Liver (tissue), 9 donors: ENCODE measurements around the gene R3HCC1L. TPM values are rescaled to one million over a fixed set of nuclear protein-coding genes. Genes with fewer than 3 reads are reported as not detected.

Experiments
- DNase-seq: peaks from one replicate; pipeline ENCODE4 v3.0.0-alpha.2; 2017; ENCODE audit warnings: low spot score
- H3K27ac ChIP-seq, 2 donors: one replicate each; pipeline ENCODE4 v1.7.0; 2013; ENCODE audit warnings: inconsistent platforms in 2 of 2, low read length in 2 of 2, control low read depth in 1 of 2, low read depth in 1 of 2, mild to moderate bottlenecking in 1 of 2
- H3K27me3 ChIP-seq, 4 donors: one replicate each; pipeline versions ENCODE4 v1.6.1 to v1.7.0; 2013; ENCODE audit warnings: low read length in 3 of 4, inconsistent platforms in 1 of 4, mild to moderate bottlenecking in 1 of 4, moderate library complexity in 1 of 4; ENCODE audit not compliant: control insufficient read depth in 4 of 4, insufficient read depth in 4 of 4
- H3K36me3 ChIP-seq, 4 donors: one replicate each; pipeline versions ENCODE4 v1.6.1 to v1.7.0; 2013; ENCODE audit warnings: low read length in 3 of 4, mild to moderate bottlenecking in 3 of 4, low read depth in 1 of 4, moderate library complexity in 1 of 4; ENCODE audit not compliant: control insufficient read depth in 4 of 4, insufficient read depth in 3 of 4
- H3K4me1 ChIP-seq, 4 donors: one replicate each; pipeline versions ENCODE4 v1.6.1 to v1.7.0; 2013; ENCODE audit warnings: low read length in 3 of 4, mild to moderate bottlenecking in 3 of 4, moderate library complexity in 1 of 4; ENCODE audit not compliant: control insufficient read depth in 4 of 4, insufficient read depth in 4 of 4
- H3K4me3 ChIP-seq, 3 donors: one replicate each; pipeline versions ENCODE4 v1.6.1 to v1.7.0; 2013; ENCODE audit warnings: low read length in 3 of 3, control low read depth in 1 of 3, low read depth in 1 of 3, mild to moderate bottlenecking in 1 of 3
- H3K9ac ChIP-seq, 2 donors: one replicate each; pipeline ENCODE4 v1.7.0; 2013; ENCODE audit warnings: low read length in 2 of 2, mild to moderate bottlenecking in 2 of 2, moderate library complexity in 2 of 2, control low read depth in 1 of 2, low read depth in 1 of 2
- H3K9me3 ChIP-seq, 4 donors: one replicate each; pipeline versions ENCODE4 v1.6.1 to v1.7.0; 2013; ENCODE audit warnings: low read length in 3 of 4; ENCODE audit not compliant: control insufficient read depth in 4 of 4
- FOXA2 ChIP-seq: IDR thresholded peaks from 2 replicates; pipeline ENCODE4 v1.6.1; 2016; ENCODE audit warnings: antibody characterized with exemption
- GABPA ChIP-seq, 2 donors: IDR thresholded peaks in 1 of 2; conservative IDR thresholded peaks in 1 of 2; 2 replicates each; pipeline ENCODE4 v1.6.1; 2016; ENCODE audit warnings: antibody characterized with exemption in 2 of 2, mild to moderate bottlenecking in 1 of 2, moderate library complexity in 1 of 2
- HNF4A ChIP-seq, 2 donors: conservative IDR thresholded peaks; 2 replicates each; pipeline ENCODE4 v1.6.1; 2016; ENCODE audit warnings: antibody characterized with exemption in 2 of 2, mild to moderate bottlenecking in 2 of 2
- HNF4G ChIP-seq: IDR thresholded peaks from 2 replicates; pipeline ENCODE4 v1.6.1; 2016; ENCODE audit warnings: antibody characterized with exemption
- JUND ChIP-seq, 2 donors: IDR thresholded peaks; 2 replicates each; pipeline ENCODE4 v1.6.1; 2016; ENCODE audit warnings: antibody characterized with exemption in 2 of 2
- NR2F2 ChIP-seq: IDR thresholded peaks from 2 replicates; pipeline ENCODE4 v1.6.1; 2016; ENCODE audit warnings: antibody characterized with exemption
- RAD21 ChIP-seq, 2 donors: IDR thresholded peaks; 2 replicates each; pipeline ENCODE4 v1.6.1; 2016; ENCODE audit warnings: antibody characterized with exemption in 2 of 2, mild to moderate bottlenecking in 2 of 2
- RXRA ChIP-seq, 2 donors: IDR thresholded peaks; 2 replicates each; pipeline ENCODE4 v1.6.1; 2017 to 2018; ENCODE audit warnings: antibody characterized with exemption in 2 of 2, mild to moderate bottlenecking in 1 of 2
- SP1 ChIP-seq: IDR thresholded peaks from 2 replicates; pipeline ENCODE4 v1.6.1; 2018; ENCODE audit warnings: antibody characterized with exemption, mild to moderate bottlenecking
- TAF1 ChIP-seq: conservative IDR thresholded peaks from 2 replicates; pipeline ENCODE4 v1.6.1; 2016; ENCODE audit warnings: antibody characterized with exemption, mild to moderate bottlenecking
- YY1 ChIP-seq: IDR thresholded peaks from 2 replicates; pipeline ENCODE4 v1.6.1; 2016; ENCODE audit warnings: antibody characterized with exemption, mild to moderate bottlenecking
- WGBS: extraction: QIAGEN DNeasy Blood & Tissue Kit; methylation state at CpG from one replicate; pipeline ENCODE4 v1.1.7; 2013; 5-methylcytosine and 5-hydroxymethylcytosine counted together
- polyA plus RNA-seq, 2 donors: library from polyadenylated mRNA; stranded (reverse) in 1 of 2; unstranded in 1 of 2; fragments of 200-250 nt in 1 of 2; fragments of >200 nt in 1 of 2; fragmentation: Nextera tagmentation in 1 of 2; extraction: Ambion mirVana in 1 of 2; gene quantifications; one replicate each; pipeline versions ENCODE4 v1.2.1 to v1.2.3, GENCODE V29; 2013 to 2015
- total RNA-seq, 2 donors: library from RNA; depleted of rRNA; stranded (reverse); fragments of >200 nt; gene quantifications; one replicate each; pipeline ENCODE4 v1.2.3, GENCODE V29; 2014
- TF ChIP-seq, protein P1 (sequence below): IDR thresholded peaks from 2 replicates; pipeline ENCODE4 v1.6.1; 2016; ENCODE audit warnings: antibody characterized with exemption
- TF ChIP-seq, protein P2 (sequence below): IDR thresholded peaks from 2 replicates; pipeline ENCODE4 v1.6.1; 2016; ENCODE audit warnings: antibody characterized with exemption, mild to moderate bottlenecking
- TF ChIP-seq, protein P3 (sequence below): IDR thresholded peaks from 2 replicates; pipeline ENCODE4 v1.6.1; 2016; ENCODE audit warnings: antibody characterized with exemption
- TF ChIP-seq, protein P4 (sequence below): IDR thresholded peaks from 2 replicates; pipeline ENCODE4 v1.6.1; 2016; ENCODE audit warnings: antibody characterized with exemption
- TF ChIP-seq, protein P5 (sequence below): fragments of 150-350 bp; IDR thresholded peaks from 2 replicates; pipeline ENCODE4 v1.5.1; 2017; ENCODE audit warnings: improper control_type of control experiment, low read depth, low read length; ENCODE audit not compliant: missing input control
- donor health status: healthy.
- donor health status: healthy.
- donor health status: healthy.
- donor health status: healthy.
- donor health status: healthy.

The R3HCC1L gene
- total and polyA plus RNA-seq, 4 donors, result 3.2 to 11.2 (median 7.4) TPM

DNA sequence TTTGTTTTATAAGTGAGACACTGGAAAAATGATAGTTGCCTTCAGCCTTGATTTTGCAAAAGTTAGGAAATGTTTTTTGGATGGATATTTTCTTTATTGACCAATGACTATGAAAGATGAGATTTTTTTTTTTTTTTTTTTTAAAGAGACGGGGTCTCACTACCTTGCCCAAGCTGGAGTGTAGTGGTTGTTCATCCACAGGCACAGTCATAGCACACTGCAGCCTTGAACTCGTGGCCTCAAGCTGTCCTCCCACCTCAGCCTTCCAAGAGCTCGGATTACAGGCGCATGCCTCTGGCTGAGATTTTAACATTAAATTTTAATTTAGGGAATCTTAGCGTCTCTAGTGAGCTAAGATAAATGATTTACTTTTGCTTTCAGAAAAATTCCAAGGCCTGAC lies 67.3 kb downstream of the R3HCC1L start:
- Histone ChIP-seq H3K4me3 (no peak overlapping the region), H3K27me3 (no peaks in the 10 kb centered on the region), H3K4me1 (no peaks in the 10 kb centered on the region), H3K9ac (no peak overlapping the region), H3K36me3 (no peaks in the 10 kb centered on the region), H3K27ac (no peak overlapping the region), H3K9me3 (no peaks in the 10 kb centered on the region)
- DNase-seq, result no peak
- 95% methylated on average over 5 of the region's 5 CpGs for WGBS
- TF ChIP-seq YY1 (no peak), HNF4G (no peak), NR2F2 (no peak), RXRA (IDR thresholded peaks at IDR 0.05) (no peak), SP1 (no peak), TAF1 (no peak), HNF4A (conservative IDR thresholded peaks at IDR 0.05) (no peak), GABPA (IDR thresholded peaks at IDR 0.05 in 1 of 2, conservative IDR thresholded peaks at IDR 0.05 in 1 of 2) (no peak), JUND (IDR thresholded peaks at IDR 0.05) (no peak), RAD21 (IDR thresholded peaks at IDR 0.05) (no peak)
- TF ChIP-seq, protein P1, sequence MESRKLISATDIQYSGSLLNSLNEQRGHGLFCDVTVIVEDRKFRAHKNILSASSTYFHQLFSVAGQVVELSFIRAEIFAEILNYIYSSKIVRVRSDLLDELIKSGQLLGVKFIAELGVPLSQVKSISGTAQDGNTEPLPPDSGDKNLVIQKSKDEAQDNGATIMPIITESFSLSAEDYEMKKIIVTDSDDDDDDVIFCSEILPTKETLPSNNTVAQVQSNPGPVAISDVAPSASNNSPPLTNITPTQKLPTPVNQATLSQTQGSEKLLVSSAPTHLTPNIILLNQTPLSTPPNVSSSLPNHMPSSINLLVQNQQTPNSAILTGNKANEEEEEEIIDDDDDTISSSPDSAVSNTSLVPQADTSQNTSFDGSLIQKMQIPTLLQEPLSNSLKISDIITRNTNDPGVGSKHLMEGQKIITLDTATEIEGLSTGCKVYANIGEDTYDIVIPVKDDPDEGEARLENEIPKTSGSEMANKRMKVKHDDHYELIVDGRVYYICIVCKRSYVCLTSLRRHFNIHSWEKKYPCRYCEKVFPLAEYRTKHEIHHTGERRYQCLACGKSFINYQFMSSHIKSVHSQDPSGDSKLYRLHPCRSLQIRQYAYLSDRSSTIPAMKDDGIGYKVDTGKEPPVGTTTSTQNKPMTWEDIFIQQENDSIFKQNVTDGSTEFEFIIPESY, result no peak
- TF ChIP-seq, protein P2, sequence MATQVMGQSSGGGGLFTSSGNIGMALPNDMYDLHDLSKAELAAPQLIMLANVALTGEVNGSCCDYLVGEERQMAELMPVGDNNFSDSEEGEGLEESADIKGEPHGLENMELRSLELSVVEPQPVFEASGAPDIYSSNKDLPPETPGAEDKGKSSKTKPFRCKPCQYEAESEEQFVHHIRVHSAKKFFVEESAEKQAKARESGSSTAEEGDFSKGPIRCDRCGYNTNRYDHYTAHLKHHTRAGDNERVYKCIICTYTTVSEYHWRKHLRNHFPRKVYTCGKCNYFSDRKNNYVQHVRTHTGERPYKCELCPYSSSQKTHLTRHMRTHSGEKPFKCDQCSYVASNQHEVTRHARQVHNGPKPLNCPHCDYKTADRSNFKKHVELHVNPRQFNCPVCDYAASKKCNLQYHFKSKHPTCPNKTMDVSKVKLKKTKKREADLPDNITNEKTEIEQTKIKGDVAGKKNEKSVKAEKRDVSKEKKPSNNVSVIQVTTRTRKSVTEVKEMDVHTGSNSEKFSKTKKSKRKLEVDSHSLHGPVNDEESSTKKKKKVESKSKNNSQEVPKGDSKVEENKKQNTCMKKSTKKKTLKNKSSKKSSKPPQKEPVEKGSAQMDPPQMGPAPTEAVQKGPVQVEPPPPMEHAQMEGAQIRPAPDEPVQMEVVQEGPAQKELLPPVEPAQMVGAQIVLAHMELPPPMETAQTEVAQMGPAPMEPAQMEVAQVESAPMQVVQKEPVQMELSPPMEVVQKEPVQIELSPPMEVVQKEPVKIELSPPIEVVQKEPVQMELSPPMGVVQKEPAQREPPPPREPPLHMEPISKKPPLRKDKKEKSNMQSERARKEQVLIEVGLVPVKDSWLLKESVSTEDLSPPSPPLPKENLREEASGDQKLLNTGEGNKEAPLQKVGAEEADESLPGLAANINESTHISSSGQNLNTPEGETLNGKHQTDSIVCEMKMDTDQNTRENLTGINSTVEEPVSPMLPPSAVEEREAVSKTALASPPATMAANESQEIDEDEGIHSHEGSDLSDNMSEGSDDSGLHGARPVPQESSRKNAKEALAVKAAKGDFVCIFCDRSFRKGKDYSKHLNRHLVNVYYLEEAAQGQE, result no peak
- TF ChIP-seq, protein P3, sequence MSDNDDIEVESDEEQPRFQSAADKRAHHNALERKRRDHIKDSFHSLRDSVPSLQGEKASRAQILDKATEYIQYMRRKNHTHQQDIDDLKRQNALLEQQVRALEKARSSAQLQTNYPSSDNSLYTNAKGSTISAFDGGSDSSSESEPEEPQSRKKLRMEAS, result no peak

DNA sequence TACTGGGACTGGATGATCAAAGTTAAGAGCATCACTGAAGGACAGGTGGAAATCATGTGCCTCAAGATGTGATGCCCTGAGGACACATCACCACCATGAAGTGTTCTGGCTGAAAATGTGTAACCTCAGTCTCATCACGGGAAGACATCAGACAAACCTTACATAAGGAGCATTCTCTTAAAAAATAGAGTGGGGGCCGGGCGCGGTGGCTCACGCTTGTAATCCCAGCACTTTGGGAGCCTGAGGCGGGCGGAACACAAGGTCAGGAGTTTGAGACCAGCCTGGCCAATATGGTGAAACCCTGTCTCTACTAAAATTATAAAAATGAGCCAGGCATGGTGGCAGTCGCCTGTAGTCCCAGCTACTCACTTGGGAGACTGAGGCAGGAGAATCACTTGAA lies 67.9 kb downstream of the R3HCC1L start:
- no peak for DNase-seq
- no peaks in the 10 kb centered on the region for H3K36me3 ChIP-seq

More for the DNA sequence above, 67.9 kb downstream of the R3HCC1L start:
- TF ChIP-seq, protein P4, sequence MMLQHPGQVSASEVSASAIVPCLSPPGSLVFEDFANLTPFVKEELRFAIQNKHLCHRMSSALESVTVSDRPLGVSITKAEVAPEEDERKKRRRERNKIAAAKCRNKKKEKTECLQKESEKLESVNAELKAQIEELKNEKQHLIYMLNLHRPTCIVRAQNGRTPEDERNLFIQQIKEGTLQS, result no peak
- no peak for TF ChIP-seq FOXA2
- no peak for TF ChIP-seq TAF1
- TF ChIP-seq, protein P3, result no peak
- TF ChIP-seq, protein P2, result no peak
- TF ChIP-seq, protein P5, sequence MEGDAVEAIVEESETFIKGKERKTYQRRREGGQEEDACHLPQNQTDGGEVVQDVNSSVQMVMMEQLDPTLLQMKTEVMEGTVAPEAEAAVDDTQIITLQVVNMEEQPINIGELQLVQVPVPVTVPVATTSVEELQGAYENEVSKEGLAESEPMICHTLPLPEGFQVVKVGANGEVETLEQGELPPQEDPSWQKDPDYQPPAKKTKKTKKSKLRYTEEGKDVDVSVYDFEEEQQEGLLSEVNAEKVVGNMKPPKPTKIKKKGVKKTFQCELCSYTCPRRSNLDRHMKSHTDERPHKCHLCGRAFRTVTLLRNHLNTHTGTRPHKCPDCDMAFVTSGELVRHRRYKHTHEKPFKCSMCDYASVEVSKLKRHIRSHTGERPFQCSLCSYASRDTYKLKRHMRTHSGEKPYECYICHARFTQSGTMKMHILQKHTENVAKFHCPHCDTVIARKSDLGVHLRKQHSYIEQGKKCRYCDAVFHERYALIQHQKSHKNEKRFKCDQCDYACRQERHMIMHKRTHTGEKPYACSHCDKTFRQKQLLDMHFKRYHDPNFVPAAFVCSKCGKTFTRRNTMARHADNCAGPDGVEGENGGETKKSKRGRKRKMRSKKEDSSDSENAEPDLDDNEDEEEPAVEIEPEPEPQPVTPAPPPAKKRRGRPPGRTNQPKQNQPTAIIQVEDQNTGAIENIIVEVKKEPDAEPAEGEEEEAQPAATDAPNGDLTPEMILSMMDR, result no peak
- no peak for TF ChIP-seq SP1
- no peak for TF ChIP-seq YY1
- no peak for TF ChIP-seq HNF4A (conservative IDR thresholded peaks at IDR 0.05)
- TF ChIP-seq, protein P1, result no peak
- WGBS, result 97% methylated on average over 8 of the region's 8 CpGs
- H3K4me1 ChIP-seq, result no peaks in the 10 kb centered on the region
- no peak overlapping the region for H3K9ac ChIP-seq
- H3K9me3 ChIP-seq, result no peaks in the 10 kb centered on the region
- no peak overlapping the region for H3K4me3 ChIP-seq
- no peaks in the 10 kb centered on the region for H3K27me3 ChIP-seq
- no peak overlapping the region for H3K27ac ChIP-seq
